ENCODE results near the gene ADA.

Gene ADA

DNA sequence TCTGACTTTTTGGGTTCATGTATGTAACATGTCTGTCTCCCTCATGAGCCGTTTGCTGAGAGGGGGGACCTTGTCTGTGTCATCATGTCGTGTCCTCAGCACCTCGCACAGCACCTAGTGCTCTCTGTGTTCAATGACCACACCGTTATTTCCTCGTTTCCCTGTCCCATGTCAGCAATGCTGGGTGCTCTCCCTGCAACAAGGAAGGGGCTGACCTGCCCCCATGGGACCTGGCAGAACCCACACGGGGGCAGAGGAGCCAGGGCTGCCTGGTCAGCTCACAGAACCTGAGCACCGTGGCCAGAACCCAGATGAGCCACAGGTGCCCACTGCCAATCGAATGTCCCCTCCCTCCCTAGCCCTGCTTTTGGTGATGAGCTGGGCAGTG lies 7.3 kb downstream of the ADA start:
- no peak for DNase-seq

GRCh38 chr20:44643596-44644229 lies 7.8 kb downstream of the ADA start:
- DNase-seq, result peak; percentile 25

DNA sequence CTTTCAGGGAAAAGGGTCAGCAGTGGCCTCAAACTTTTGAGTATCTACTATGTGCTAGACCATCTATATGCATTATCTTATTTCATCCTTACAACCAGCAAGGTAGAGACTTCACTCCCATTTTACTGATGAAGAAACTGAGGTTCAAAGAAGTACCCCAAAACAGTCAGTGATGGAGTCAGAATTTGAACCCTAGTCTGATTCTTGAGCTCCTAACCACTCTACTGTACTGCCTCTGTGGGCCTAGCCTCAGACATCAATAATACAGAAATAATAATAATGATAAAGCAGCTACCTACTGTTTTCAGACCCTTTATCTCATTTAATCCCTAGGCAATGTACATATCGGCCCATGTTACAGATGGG lies 8.4 kb downstream of the ADA start:
- DNase-seq, result no peak

DNA sequence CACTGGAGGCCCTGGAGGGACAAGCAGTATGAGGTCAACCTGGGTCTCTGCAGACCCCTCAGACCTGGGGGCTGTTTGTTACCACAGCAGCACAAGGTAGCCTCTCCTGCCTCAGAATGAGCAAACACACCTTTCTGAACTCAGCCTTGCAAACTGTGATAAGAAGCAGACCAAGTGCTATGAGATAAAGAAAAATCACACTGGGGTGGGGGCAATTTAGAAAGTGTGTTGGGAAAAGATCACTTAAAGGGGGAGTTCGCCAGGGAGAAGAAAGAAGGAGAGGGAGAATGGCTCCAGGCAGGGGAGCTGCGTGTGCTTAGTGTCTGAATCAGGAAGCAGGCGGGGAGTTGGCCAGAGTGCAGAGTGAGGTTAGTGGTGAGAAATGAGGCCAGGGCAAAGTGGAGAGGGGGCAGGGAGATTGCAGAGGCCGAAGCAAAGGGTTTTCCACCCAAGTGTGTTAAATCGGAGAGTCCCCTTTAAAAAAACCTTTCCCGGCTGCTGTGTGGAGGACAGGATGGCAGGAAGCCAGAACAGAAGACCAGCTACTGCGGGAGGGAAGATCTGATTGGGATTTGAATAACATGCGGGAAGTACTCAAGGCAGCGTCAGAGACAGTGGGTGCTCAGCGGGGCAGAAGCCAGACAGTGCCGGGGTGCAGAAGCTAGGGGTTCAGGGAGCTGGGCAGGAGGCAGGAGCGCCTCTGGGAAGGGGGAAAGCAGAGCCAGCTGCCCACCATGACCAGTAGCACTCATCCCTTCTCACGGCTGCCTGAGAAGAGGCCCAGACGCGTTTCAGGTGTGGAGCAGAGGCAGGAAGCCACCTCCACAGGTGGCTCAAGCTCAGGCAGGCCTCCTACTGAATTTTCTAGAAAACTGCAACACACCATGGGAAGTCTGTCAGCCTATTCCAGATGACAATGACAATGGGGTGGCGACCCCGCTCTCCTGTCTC lies 9.0 kb downstream of the ADA start:
- DNase-seq, result peak; percentile 74

GRCh38 chr20:44641325-44641724 lies 10.2 kb downstream of the ADA start:
- DNase-seq, result no peak

DNA sequence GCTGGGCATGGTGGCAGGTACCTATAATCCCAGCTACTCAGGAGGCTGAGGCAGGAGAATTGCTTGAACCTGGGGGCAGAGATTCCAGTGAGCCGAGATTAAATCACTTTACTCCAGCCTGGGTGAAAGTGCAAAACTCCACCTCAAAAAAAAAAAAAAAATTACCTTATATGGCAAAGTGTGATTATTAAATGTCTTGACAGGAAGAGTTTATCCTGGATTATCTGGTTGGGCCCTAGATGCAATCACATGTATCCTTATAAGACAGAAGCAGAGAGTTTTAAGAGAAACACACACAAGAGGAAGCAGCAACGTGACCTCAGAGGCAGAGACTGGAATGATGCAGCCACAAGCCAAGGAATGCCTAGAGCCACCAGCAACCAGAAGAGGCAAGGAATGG lies 11.0 kb downstream of the ADA start:
- DNase-seq, result no peak

DNA sequence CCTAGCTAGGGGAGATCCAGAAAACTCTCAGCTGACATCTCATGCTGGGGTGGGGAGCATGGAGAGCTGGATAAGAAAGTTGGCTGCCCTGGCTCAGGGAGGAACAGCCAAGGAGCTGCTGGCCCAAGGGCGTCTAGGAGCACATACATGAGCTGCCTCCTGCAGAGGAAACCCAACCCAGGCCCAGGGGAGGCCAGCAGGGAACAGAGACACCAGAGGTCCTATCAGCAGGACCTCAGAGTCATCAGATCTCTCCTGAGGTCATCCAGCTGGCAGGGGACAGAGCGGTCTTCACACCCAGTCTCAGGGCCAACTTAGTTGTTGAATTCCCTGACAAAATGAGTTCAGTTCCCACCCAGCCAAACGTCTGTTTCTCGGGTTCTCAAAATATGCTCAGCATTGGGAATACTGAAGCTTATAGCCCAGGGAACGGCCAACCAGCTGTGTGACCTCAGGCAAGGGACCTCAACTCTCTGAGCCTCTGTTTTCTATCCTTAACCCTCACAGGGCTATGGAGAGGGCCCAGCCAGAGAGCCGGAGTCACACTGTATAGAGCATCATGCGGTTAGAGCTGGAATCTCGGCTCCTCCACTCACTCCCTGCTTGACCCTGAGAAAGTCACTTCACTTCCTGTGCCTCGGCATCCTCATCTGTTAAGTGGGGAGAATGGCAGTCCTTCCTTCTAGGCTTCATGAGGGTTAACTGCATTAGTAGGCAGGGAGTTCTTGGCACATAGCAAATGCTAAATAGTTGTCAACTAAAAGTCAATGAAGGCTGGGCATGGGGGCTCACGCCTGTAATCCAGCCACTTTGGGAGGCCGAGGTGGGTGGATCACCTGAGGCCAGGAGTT lies 13.8 kb downstream of the ADA start:
- DNase-seq, result no peak

GRCh38 chr20:44637042-44637441 lies 14.5 kb downstream of the ADA start:
- DNase-seq, result no peak

GRCh38 chr20:44635877-44636276 lies 15.6 kb downstream of the ADA start:
- no peak for DNase-seq

- no peak for DNase-seq
Measured at GRCh38 chr20:44633872-44634600, 17.5 kb downstream of the ADA start.

- no peak for DNase-seq
Measured at GRCh38 chr20:44633187-44633810, 18.2 kb downstream of the ADA start.

DNA sequence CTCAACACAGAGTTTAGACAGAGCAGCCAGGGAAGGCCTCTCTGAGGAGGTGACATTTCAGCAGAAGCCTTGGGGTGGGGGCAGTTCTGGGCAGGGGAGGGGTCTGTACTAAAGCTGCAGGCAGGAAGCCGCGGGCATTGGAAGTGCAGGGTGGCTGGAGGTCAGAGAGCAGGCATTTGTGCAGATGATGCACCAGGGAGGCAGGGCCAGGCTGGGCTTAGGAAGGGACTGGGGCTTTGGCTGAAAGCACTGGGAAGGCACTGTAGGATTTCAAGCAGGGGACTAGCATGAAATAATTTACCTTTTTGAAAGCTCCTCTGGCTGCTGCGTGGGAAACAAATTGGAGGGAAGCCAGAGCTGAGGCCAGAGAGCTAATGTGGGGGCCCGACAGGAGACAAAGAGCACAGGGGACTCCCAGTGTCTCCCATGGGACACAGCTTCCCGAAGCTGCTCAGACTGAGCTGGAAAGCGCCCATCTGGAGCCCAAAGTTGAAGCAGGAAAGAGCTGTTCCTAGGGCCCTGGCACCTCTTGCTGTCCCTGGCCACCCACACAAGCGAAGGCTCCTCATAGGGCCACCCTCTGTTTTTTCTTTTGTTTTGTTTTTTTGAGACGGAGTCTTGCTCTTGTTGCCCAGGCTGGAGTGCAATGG lies 19.3 kb downstream of the ADA start:
- DNase-seq, result no peak

- DNase-seq, result no peak
Measured at GRCh38 chr20:44630297-44630696, 21.2 kb downstream of the ADA start.

DNA sequence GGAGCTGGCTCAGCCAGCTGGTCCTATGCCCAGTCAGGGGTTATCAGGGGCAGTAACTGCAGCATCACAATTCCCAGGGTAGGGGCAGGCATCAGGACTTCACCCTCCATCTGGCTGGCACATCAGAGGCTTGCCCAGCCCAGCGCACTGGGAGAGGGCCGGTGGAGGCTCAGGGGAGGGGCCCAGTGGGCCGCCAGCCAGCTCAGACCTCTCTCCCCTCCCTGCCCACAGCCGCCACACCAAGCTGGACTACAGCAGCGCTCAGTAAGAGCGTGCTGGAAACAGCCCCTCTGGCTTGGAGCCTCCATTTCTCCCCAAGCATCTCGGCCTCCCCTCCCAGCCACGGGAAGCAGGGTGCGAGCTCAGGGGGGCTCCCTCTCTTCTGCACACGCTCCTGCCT lies 22.0 kb downstream of the ADA start:
- no peak for DNase-seq

GRCh38 chr20:44629017-44629385 lies 22.5 kb downstream of the ADA start:
- no peak for DNase-seq

DNA sequence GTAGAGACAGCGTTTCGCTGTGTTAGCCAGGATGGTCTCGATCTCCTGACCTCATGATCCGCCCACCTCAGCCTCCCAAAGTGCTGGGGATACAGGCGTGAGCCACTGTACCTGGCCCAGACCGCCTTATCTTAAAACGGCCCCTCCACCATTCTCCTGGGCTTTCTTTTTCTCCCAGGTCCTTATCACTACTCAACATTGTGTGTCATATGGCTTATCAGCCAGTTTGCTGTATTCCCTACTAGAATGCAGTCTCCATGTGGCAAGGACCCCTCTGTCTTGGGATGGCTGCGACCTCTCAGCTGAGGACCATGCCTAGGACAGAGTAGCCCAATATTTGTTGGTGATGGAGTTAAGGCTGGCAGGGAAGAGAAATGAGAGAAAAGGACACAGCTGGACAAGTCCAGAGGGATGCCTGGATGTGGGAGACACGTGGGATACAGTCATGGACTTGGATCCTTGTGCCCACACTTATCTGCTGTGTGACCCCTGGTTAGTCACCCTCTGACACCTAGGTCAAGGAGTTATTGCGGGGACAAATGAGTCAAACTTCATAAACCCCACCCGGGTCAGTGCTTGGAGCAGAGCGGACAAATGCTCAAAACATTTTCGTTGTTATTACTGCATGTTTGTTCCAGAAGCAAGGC lies 24.0 kb downstream of the ADA start:
- no peak for DNase-seq

DNA sequence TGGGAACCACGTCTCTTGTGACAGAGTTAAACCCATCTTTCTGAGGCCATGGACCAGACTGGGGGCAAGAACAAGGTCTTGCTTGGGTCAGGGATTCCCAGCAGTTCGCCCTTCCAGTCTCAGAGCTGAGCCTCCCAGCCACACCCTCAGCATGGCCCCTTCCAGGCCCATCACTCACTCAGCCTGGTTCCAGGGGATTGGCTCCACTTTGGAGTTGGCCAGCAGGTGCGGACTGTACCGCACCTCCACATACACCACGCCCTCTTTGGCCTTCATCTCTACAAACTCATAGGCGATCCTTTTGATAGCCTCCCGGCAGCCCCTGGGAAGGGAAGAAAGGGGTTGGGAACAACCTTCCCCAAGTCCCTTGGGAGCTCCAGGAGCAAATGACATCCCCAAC lies 25.2 kb downstream of the ADA start:
- DNase-seq, result no peak

DNA sequence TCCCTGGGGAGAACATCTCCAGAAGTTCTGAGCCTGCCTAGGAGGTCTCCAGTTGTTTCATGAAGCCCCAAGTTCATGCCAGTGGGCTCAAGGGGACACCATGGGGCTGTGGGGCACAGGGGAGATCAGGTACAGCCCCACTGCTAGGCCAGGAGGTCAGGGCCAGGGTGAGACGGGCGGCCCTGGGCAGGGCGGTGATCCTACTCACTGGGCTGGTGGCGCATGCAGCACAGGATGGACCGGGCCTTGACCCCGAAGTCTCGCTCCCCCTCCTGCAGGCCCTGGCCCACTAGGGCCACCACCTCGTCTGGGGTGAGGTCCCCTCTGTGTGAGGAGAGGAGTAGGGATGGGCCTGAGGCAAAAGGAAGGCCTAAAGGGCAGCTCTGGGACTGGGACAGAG lies 26.1 kb downstream of the ADA start:
- no peak for DNase-seq

GRCh38 chr20:44624743-44625271 lies 26.7 kb downstream of the ADA start:
- no peak for DNase-seq

GRCh38 chr20:44624152-44624551 lies 27.3 kb downstream of the ADA start:
- DNase-seq, result no peak
